Mononuclear cell (primary cell): ENCODE results near the gene TTLL8. TPM values are rescaled to one million over a fixed set of nuclear protein-coding genes. Genes with fewer than 3 reads are reported as not detected.

Source experiments
- H3K27me3 ChIP-seq: 2 replicates; pipeline ENCODE4 v1.6.0; 2011; ENCODE audit warnings: low read length, control low read depth; ENCODE audit not compliant: insufficient read depth
- H3K4me1 ChIP-seq: 2 replicates; pipeline ENCODE4 v1.5.1; 2011; ENCODE audit warnings: mild to moderate bottlenecking, low read length, control low read depth; ENCODE audit not compliant: insufficient read depth
- H3K4me3 ChIP-seq: 2 replicates; pipeline ENCODE4 v1.5.1; 2011; ENCODE audit warnings: mild to moderate bottlenecking, low read length, moderate library complexity
- H3K9me3 ChIP-seq: 2 replicates; pipeline ENCODE4 v1.5.1; 2011; ENCODE audit warnings: low read depth, mild to moderate bottlenecking, control low read depth, low read length
- total RNA-seq: library from RNA; depleted of rRNA; stranded (reverse); fragments of >200 nt; gene quantifications from one replicate; pipeline ENCODE4 v1.2.3, GENCODE V29; 2012

The TTLL8 gene
- total RNA-seq, 1 donor, result not detected

- no peak overlapping the region for H3K4me3 ChIP-seq
- no peaks in the 10 kb centered on the region for H3K9me3 ChIP-seq
- peaks cover 9% of the 10 kb centered on the region for H3K27me3 ChIP-seq
- peaks cover 23% of the 10 kb centered on the region for H3K4me1 ChIP-seq
These were observed 44.0 kb downstream of the TTLL8 start for GRCh38 chr22:50014053-50014501.

GRCh38 chr22:50012211-50013181 is 45.6 kb downstream of the TTLL8 start, which contains the start of gene IL17REL:
TSS of gene IL17REL (minus strand) at chr22:50012765. CDS start at chr22:50012646, 119 bp downstream.
- Histone ChIP-seq H3K27me3 (peaks cover 9% of the 10 kb centered on the region), H3K4me3 (no peak within 1 kb of the TSS), H3K4me1 (peaks cover 19% of the 10 kb centered on the region), H3K9me3 (no peaks in the 10 kb centered on the region)

GRCh38 chr22:50011447-50012210 is 46.5 kb downstream of the TTLL8 start:
- Histone ChIP-seq H3K9me3 (no peaks in the 10 kb centered on the region), H3K27me3 (peaks cover 9% of the 10 kb centered on the region), H3K4me3 (no peak overlapping the region), H3K4me1 (peaks cover 15% of the 10 kb centered on the region)

GRCh38 chr22:50010676-50011446 is 47.2 kb downstream of the TTLL8 start:
- Histone ChIP-seq H3K9me3 (no peaks in the 10 kb centered on the region), H3K4me1 (peaks cover 15% of the 10 kb centered on the region), H3K4me3 (no peak overlapping the region), H3K27me3 (peaks cover 9% of the 10 kb centered on the region)

- Histone ChIP-seq H3K27me3 (peaks cover 9% of the 10 kb centered on the region), H3K4me1 (peaks cover 15% of the 10 kb centered on the region), H3K4me3 (no peak overlapping the region), H3K9me3 (no peaks in the 10 kb centered on the region)
These were observed 48.1 kb downstream of the TTLL8 start for GRCh38 chr22:50009765-50010675.

- Histone ChIP-seq H3K4me3 (no peak overlapping the region), H3K27me3 (peaks cover 7% of the 10 kb centered on the region), H3K4me1 (peaks cover 9% of the 10 kb centered on the region), H3K9me3 (no peaks in the 10 kb centered on the region)
These were observed 48.8 kb downstream of the TTLL8 start for GRCh38 chr22:50009251-50009650.

- Histone ChIP-seq H3K9me3 (no peaks in the 10 kb centered on the region), H3K4me1 (peaks cover 7% of the 10 kb centered on the region), H3K27me3 (peaks cover 7% of the 10 kb centered on the region), H3K4me3 (no peak overlapping the region)
These were observed 49.7 kb downstream of the TTLL8 start for GRCh38 chr22:50008151-50009040.

- H3K4me3 ChIP-seq, result no peak overlapping the region
- peaks cover 7% of the 10 kb centered on the region for H3K4me1 ChIP-seq
- H3K9me3 ChIP-seq, result no peaks in the 10 kb centered on the region
- peaks cover 7% of the 10 kb centered on the region for H3K27me3 ChIP-seq
These were observed 51.0 kb downstream of the TTLL8 start for GRCh38 chr22:50007057-50007511.

GRCh38 chr22:50004918-50005317 is 53.2 kb downstream of the TTLL8 start:
- H3K27me3 ChIP-seq, result no peaks in the 10 kb centered on the region
- H3K4me3 ChIP-seq, result no peak overlapping the region
- H3K4me1 ChIP-seq, result peaks cover under 1% of the 10 kb centered on the region
- H3K9me3 ChIP-seq, result no peaks in the 10 kb centered on the region

- Histone ChIP-seq H3K9me3 (no peaks in the 10 kb centered on the region), H3K4me3 (no peak overlapping the region), H3K4me1 (peaks cover 3% of the 10 kb centered on the region), H3K27me3 (no peaks in the 10 kb centered on the region)
These were observed 55.3 kb downstream of the TTLL8 start for GRCh38 chr22:50002791-50003190.

- no peaks in the 10 kb centered on the region for H3K9me3 ChIP-seq
- H3K27me3 ChIP-seq, result no peaks in the 10 kb centered on the region
- no peak overlapping the region for H3K4me3 ChIP-seq
- H3K4me1 ChIP-seq, result peaks cover 3% of the 10 kb centered on the region
These were observed 56.5 kb downstream of the TTLL8 start for GRCh38 chr22:50001388-50002231.

- H3K4me3 ChIP-seq, result no peak overlapping the region
- H3K4me1 ChIP-seq, result peaks cover 3% of the 10 kb centered on the region
- no peaks in the 10 kb centered on the region for H3K27me3 ChIP-seq
- no peaks in the 10 kb centered on the region for H3K9me3 ChIP-seq
These were observed 57.3 kb downstream of the TTLL8 start for GRCh38 chr22:50000587-50001387.
